Osteocyte (in vitro differentiated cells): ENCODE results near the gene OR5A1. TPM values are rescaled to one million over a fixed set of nuclear protein-coding genes. Genes with fewer than 3 reads are reported as not detected.
"Not testable (repeated sequence)": the region's sequence is repeated elsewhere in the genome, so short reads cannot be mapped to it uniquely, and the experiment has no call there.

Source experiments
- DNase-seq: peaks from one replicate; pipeline ENCODE4 v3.0.0; 2021; ENCODE audit warnings: mixed read lengths; ENCODE audit not compliant: unreplicated experiment; ENCODE audit errors: extremely low spot score
- H3K27ac Mint-ChIP-seq: one replicate; pipeline ENCODE4 v1.8.0; 2021; ENCODE audit warnings: mild to moderate bottlenecking, mixed read lengths; ENCODE audit not compliant: unreplicated experiment
- H3K27me3 Mint-ChIP-seq: one replicate; pipeline ENCODE4 v1.8.0; 2021; ENCODE audit warnings: mixed read lengths; ENCODE audit not compliant: unreplicated experiment
- H3K36me3 Mint-ChIP-seq: one replicate; pipeline ENCODE4 v1.8.0; 2021; ENCODE audit warnings: mixed read lengths; ENCODE audit not compliant: unreplicated experiment
- H3K4me1 Mint-ChIP-seq: one replicate; pipeline ENCODE4 v1.8.0; 2021; ENCODE audit warnings: mixed read lengths; ENCODE audit not compliant: unreplicated experiment
- H3K4me3 Mint-ChIP-seq: one replicate; pipeline ENCODE4 v1.8.0; 2021; ENCODE audit warnings: mild to moderate bottlenecking, moderate library complexity, mixed read lengths; ENCODE audit not compliant: unreplicated experiment
- H3K9me3 Mint-ChIP-seq: one replicate; pipeline ENCODE4 v1.8.0; 2021; ENCODE audit warnings: mixed read lengths; ENCODE audit not compliant: unreplicated experiment
- CTCF ChIP-seq: fragments of 200-600 bp; sonication (generic); IDR thresholded peaks from 2 replicates; pipeline ENCODE4 v1.5.0; 2021; ENCODE audit warnings: antibody characterized with exemption, mild to moderate bottlenecking, moderate library complexity
- total RNA-seq: library from RNA; stranded (reverse); gene quantifications from 2 replicates; pipeline ENCODE4 v1.2.1, GENCODE V29; 2021

OR5A1 gene
- total RNA-seq, 1 donor from 2014 or later, result not detected

- no peak overlapping the region for H3K4me3 Mint-ChIP-seq
- no peaks in the 10 kb centered on the region for H3K4me1 Mint-ChIP-seq
- no peak overlapping the region for H3K27ac Mint-ChIP-seq
- no peaks in the 10 kb centered on the region for H3K36me3 Mint-ChIP-seq
- H3K27me3 Mint-ChIP-seq, result peaks cover 18% of the 10 kb centered on the region
- H3K9me3 Mint-ChIP-seq, result no peaks in the 10 kb centered on the region
- TF ChIP-seq CTCF, result no peak
- DNase-seq, result no peak
These were observed 1.5 kb downstream of the OR5A1 start for GRCh38 chr11:59437770-59438169.

DNA sequence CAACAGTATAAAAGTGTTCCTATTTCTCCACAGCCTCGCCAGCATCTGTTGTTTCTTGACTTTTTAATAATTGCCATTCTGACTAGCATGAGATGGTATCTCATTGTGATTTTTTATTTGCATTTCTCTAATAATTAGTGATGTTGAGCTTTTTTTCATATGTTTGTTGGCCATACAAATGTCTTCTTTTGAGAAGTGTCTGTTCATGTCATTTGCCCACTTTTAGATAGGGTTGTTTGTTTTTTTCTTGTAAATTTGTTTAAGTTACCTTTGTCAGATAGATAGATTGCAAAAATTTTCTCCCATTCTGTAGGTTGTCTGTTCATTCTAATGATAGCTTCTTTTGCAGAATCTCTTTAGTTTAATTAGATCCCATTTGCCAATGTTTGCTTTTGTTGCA is 9.4 kb downstream of the OR5A1 start:
- not testable (repeated sequence) for H3K27me3 Mint-ChIP-seq, H3K36me3 Mint-ChIP-seq, H3K4me3 Mint-ChIP-seq, H3K27ac Mint-ChIP-seq, H3K4me1 Mint-ChIP-seq, DNase-seq
- peaks cover 13% of the 10 kb centered on the region for H3K9me3 Mint-ChIP-seq

DNA sequence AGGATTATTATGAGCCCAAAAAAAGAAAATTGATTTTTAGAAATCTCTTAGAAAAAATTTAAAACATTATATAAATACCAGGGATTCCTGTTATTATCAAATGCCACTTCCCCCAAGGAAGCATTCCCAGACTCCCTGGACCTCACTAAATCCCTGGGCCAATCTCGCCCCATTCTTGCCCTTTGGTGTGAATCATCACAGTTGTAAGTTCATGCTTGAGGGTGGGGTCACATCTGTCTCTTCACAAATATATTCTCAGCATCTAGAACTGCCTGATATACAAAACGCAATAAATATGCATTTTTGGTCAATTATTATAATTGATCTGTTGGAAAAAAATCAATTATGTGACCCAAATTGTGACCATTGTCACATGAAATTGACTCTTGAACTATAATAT is 12.2 kb downstream of the OR5A1 start:
- no peak for TF ChIP-seq CTCF
- Mint-ChIP-seq H3K4me3 (no peak overlapping the region), H3K27ac (no peak overlapping the region), H3K27me3 (peaks cover 2% of the 10 kb centered on the region), H3K9me3 (peaks cover 13% of the 10 kb centered on the region), H3K4me1 (no peaks in the 10 kb centered on the region), H3K36me3 (no peaks in the 10 kb centered on the region)
- DNase-seq, result no peak

GRCh38 chr11:59456661-59457060 is 20.4 kb downstream of the OR5A1 start, which contains the start of gene OR4D6:
Gene OR4D6, plus strand, starts transcription at chr11:59456961. Its CDS starts 0 bp downstream, at chr11:59456961.
- H3K27ac Mint-ChIP-seq, result no peak within 1 kb of the TSS

DNA sequence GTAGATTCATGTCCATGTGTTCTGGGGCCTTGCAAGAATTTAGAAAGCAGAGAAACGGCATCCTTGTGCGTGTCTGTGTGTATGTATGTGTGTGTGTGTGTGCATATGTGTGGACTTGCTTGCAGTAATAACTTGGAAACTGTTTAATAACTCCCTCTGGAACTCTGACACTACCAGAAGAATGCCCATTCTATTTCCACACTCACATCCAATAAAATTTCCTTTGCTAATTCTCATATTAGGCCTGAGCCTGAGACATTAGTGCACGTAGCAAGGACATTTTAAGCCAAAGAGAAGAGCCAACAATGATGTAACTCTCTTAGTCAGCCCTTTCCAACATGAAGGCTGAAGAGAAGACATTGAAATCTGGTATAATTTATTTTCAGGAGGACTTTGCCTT is 23.6 kb downstream of the OR5A1 start:
- no peak for TF ChIP-seq CTCF
- Mint-ChIP-seq H3K9me3 (no peaks in the 10 kb centered on the region), H3K27ac (no peak overlapping the region), H3K4me3 (no peak overlapping the region), H3K4me1 (no peaks in the 10 kb centered on the region), H3K36me3 (no peaks in the 10 kb centered on the region), H3K27me3 (no peaks in the 10 kb centered on the region)
- DNase-seq, result no peak

More at GRCh38 chr11:59456661-59457060, 20.4 kb downstream of the OR5A1 start, which contains the start of gene OR4D6:
- no peak within 1 kb of the TSS for H3K4me3 Mint-ChIP-seq
- H3K27me3 Mint-ChIP-seq, result no peaks in the 10 kb centered on the region
- no peaks in the 10 kb centered on the region for H3K36me3 Mint-ChIP-seq
- no peaks in the 10 kb centered on the region for H3K9me3 Mint-ChIP-seq
- no peak for DNase-seq
- no peaks in the 10 kb centered on the region for H3K4me1 Mint-ChIP-seq
- no peak for TF ChIP-seq CTCF

DNA sequence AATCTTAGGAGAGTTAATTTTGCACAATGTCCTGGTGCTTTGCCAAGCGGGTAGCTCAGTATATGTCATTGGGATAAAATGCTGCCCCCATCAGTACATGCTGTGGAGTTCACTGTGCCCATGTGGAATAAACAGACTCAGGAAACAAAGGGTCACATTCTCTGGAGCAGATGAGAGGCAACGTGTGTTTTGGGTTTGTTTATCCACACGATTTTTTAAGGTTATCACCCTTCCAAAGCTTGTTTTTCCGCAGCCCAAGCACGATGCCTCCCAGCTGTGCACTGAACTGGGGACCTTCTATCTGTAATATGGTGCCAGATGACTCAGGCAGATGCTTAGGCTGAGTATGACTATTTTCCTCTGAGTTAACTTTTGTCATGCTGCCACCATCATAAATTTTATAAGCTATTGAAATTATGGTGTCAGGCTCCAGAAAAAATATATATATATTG is 26.9 kb downstream of the OR5A1 start:
- Mint-ChIP-seq H3K9me3 (no peaks in the 10 kb centered on the region), H3K27me3 (no peaks in the 10 kb centered on the region), H3K4me3 (no peak overlapping the region), H3K36me3 (no peaks in the 10 kb centered on the region), H3K4me1 (no peaks in the 10 kb centered on the region), H3K27ac (no peak overlapping the region)
- no peak for DNase-seq
- no peak for TF ChIP-seq CTCF
